SU-DHL-6 (cell line): ENCODE results near the gene TACSTD2.

ENCODE experiments used
- CTCF ChIP-seq: fragments of 200-600 bp; sonication (generic); IDR thresholded peaks from one replicate; pipeline ENCODE4 v1.5.1; 2017; ENCODE audit warnings: antibody characterized with exemption, mild to moderate bottlenecking, low read length, moderate library complexity; ENCODE audit not compliant: insufficient read depth, poor library complexity, severe bottlenecking
- EZH2phosphoT487 ChIP-seq: fragments of 200-600 bp; sonication (generic), shearing (Covaris generic); conservative IDR thresholded peaks from 2 replicates; pipeline ENCODE4 v1.6.1; 2018; ENCODE audit warnings: mild to moderate bottlenecking, antibody characterized with exemption, low read length, moderate library complexity, mixed read lengths

GRCh38 chr1:58561633-58562032 lies 15.4 kb downstream of the TACSTD2 start:
- no peak for TF ChIP-seq CTCF
- no peak for TF ChIP-seq EZH2phosphoT487
